GM18519 (cell line): Measurements from ENCODE around the gene GRK4.
"Not testable (repeated sequence)": the region's sequence is repeated elsewhere in the genome, so short reads cannot be mapped to it uniquely, and the experiment has no call there.

Experiments used
- ATAC-seq: cut with Tn5 transposase; IDR thresholded peaks from one replicate; pipeline ENCODE4 v1.9.1; 2021; ENCODE audit warnings: mild to moderate bottlenecking, moderate library complexity; ENCODE audit not compliant: unreplicated experiment, low FRiP score

Gene GRK4

DNA sequence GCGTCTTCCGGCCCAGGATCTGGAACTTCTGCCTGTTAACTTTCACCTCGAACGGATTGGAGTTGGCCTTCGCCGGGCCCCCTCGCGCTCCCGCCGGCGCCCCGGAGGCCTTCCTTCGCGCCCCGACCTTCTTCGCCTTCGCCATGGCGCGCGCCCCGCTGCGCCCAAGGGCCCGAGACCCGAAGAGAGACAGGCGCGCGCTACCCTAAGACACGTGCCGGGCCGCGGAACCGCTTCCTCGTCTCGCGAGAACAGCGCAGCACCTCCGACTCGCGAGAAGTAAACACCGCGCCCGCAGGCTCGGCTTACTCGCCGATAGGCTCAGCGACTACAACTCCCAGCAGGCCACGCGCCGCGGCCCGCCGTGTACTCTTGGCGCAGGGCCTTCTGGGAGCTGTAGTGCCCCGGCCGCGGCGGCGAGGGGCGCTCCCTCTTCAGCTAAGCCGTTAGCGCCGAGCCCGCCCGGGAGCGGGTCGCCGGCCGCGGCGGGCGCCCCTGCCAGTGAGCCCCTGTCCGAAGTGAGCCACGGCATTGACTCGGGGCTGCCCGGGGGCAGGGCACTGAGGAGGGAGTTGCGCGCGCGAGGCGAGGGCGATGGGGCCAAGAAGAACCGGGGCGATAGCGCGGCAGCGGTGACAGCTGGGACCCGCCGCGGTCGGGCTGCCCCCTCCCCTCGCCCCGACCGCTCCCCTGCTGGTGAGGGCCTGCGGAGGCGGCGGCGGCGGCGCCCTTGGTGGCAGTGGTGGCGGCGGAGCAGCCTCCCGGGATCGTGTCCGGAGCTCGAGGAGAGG, at the start of gene GRK4, which contains the start of gene NOP14:
GRK4 (plus strand) TSS at position 397 of the 791 bp plus-strand sequence. CDS start 500 bp downstream, outside the sequence.
NOP14 (minus strand) TSS at position 232 of the 791 bp plus-strand sequence; CDS start at position 145, 87 bp downstream.
- peak; percentile 83 for ATAC-seq

GRCh38 chr4:2914256-2915126, 48.9 kb upstream of the GRK4 start:
- ATAC-seq = no peak

- no peak for ATAC-seq
These were observed 47.6 kb upstream of the GRK4 start for GRCh38 chr4:2915789-2916188.

GRCh38 chr4:2916696-2917095, 46.7 kb upstream of the GRK4 start:
- not testable (repeated sequence) for ATAC-seq

- ATAC-seq = not testable (repeated sequence)
These were observed 45.1 kb upstream of the GRK4 start for GRCh38 chr4:2918300-2918699.

DNA sequence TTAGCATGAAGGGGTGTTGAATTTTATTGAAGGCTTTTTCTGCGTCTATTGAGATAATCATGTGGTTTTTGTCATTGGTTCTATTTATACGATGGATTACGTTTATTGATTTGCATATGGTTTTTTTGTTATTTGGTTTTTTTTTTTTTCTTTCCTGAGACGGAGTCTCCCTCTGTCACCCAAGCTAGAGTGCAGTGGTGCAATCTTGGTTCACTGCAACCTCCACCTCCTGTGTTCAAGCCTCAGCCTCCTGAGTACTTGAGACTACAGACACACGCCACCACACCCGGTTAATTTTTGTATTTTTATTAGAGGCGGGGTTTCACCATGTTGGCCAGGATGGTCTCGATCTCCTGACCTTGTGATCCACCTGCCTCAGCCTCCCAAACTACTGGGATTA, 44.7 kb upstream of the GRK4 start:
- not testable (repeated sequence) for ATAC-seq

DNA sequence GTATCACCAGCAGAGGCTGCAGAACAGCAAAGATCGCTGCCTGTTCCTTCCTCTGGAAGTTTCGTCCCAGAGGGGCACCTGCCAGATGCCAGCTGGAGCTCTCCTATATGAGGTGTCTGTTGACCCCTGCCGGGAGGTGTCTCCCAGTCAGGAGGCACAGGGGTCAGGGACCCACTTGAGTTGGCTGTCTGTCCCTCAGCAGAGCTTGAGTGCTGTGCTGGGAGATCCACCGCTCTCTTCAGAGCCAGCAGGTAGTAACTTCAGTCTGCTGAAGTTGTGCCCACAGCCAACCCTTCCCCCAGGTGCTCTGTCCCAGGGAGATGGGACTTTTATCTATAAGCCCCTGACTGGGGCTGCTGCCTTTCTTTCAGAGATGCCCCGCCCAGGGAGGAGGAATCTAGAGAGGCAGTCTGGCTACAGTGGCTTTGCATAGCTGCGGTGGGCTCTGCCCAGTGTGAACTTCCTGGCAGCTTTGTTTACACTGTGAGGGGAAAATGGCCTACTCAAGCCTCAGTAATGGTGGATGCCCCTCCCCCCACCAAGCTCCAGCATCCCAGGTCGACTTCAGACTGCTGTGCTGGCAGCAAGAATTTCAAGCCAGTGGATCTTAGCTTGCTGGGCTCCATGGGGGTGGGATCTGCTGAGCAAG, 40.8 kb upstream of the GRK4 start:
- not testable (repeated sequence) for ATAC-seq

DNA sequence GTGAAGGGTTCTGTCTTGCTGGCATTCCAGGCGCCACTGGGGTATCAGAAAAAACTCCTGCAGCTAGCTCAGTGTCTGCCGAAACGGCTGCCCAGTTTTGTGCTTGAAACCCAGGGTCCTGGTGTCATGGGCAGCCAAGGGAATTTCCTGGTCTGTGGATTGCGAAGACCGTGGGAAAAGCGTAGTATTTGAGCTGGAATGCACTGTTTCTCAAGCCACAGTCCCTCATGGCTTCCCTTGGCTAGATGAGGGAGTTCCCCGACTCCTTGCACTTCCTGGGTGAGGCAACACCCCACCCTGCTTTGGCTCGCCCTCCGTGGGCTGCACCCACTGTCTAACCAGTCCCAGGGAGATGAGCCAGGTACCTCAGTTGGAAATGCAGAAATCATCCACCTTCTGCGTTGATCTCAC, 40.2 kb upstream of the GRK4 start:
- no peak for ATAC-seq

DNA sequence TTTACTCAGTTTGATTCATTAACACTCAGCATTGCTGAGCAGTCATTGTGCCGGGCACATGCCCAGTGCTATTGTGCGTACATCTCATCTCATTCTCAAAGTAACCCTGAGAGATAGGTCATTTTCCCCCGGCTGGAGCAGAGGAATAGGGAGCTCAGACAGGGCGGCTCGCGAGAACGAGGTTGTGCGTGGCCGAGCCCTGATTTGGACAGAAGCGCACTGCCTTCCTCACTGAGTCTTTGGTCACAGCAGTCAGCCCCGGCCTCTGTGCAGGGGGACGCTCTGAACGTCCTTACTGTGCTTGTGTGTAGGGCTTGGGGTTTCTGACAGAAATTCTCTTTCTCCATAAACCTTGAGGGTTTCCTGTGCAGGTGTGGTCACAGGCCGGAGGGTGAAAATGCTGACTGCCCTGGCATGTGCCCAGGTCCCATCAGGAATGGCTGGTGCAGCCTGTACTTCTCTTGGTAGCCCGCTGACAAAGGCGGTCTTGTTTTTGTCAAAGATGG, 39.6 kb upstream of the GRK4 start:
- ATAC-seq = no peak

- ATAC-seq = no peak
These were observed 39.1 kb upstream of the GRK4 start for GRCh38 chr4:2924286-2924685.

DNA sequence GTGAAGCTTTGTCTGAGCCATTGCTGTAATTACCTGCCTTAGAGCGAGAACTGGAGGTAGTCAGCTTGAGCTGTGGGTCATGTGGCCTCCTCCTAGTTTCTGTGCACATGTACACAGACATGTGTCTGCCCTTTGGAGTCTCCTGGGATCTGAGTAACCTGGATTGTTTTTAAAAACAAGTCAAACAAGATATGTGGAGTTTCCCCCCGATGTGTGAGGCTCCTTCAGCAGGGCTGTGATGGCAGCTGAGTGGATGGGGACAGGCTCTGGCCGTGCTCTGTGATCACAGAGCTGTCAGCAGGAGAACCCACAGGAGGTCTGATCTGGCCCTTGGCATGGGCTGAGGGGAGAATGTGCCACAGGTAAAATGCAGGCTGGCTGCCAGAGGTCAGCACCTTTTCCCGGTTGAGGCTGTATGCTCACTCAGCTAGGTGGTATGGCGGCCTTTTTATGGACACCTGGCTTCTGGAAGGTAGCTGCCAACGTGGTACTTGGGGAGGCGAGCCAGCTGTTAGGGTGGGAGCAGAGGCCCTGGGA, 38.5 kb upstream of the GRK4 start:
- no peak for ATAC-seq

DNA sequence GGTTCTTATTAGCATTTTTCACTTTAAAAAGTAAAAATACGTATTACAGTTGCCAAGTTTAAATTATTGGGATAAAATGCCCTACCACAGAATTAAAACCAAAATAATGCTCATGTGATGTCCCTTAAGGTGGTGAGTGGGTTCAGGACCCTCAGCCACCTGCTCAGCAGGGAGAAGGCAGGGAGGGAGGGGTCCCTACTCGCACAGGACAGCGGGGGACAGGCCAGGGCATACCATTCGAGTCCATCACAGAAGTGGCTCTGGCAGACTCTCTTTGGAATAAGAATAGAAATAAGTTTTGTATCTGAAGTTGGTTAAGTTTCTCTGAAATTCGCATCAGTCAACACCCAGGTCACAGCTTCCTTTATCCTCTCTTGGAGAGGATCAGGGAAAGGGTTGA, 37.9 kb upstream of the GRK4 start:
- ATAC-seq = no peak

- ATAC-seq = no peak
These were observed 37.2 kb upstream of the GRK4 start for GRCh38 chr4:2925931-2926860.

- no peak for ATAC-seq
These were observed 36.2 kb upstream of the GRK4 start for GRCh38 chr4:2927016-2927695.

- no peak for ATAC-seq
These were observed 35.7 kb upstream of the GRK4 start for GRCh38 chr4:2927696-2928075.

DNA sequence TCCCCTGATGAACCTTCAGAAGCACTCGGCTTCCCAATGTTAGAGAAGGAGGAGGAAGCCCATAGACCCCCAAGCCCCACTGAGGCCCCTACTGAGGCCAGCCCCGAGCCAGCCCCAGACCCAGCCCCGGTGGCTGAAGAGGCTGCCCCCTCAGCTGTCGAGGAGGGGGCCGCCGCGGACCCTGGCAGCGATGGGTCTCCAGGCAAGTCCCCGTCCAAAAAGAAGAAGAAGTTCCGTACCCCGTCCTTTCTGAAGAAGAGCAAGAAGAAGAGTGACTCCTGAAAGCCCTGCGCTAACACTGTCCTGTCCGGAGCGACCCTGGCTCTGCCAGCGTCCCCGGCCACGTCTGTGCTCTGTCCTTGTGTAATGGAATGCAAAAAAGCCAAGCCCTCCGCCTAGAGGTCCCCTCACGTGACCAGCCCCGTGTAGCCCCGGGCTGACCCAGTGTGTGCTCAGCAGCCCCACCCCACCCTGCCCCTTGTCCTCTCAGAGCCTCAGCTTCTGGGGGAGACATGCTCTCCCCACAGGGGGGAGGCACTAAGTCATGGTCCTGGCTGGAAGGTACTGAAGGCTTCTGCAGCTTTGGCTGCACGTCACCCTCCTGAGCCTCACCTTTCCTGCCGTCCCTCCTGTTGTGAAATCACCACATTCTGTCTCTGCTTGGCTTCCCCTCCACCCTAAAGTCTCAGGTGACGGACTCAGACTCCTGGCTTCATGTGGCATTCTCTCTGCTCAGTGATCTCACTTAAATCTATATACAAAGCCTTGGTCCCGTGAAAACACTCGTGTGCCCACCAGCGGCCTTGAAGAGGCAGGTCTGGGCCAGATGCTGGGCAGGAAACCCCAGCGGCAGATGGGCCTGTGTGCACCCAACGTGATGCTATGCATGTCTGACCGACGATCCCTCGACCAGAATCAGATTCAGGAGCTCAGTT, 34.9 kb upstream of the GRK4 start:
- ATAC-seq = no peak

GRCh38 chr4:2929469-2929868, 33.9 kb upstream of the GRK4 start:
- no peak for ATAC-seq
